ENCODE data around the gene SPATA2. TPM values are rescaled to one million over a fixed set of nuclear protein-coding genes. Genes with fewer than 3 reads are reported as not detected.

The SPATA2 gene
- total and polyA plus RNA-seq, 4 donors = 4.2 to 8.0 (median 4.9) TPM

GRCh38 chr20:49906615-49907154 is 8.6 kb downstream of the SPATA2 start:
- ATAC-seq (ENCODE audit: insufficient read depth, low FRiP score) (no peak), DNase-seq (no peak)
- H3K4me1 ChIP-seq (ENCODE audit: control insufficient read depth in 5 of 5, insufficient read depth in 5 of 5, low read length in 5 of 5) = peaks cover 0 to 3% (median 0%) of the 10 kb centered on the region in 5 donors
- H3K9me3 ChIP-seq (ENCODE audit: control insufficient read depth in 4 of 4, insufficient read depth in 3 of 4, low read length in 3 of 4) = no peaks in the 10 kb centered on the region
- no peak overlapping the region for H3K9ac ChIP-seq (ENCODE audit: insufficient read depth in 1 of 2, low read length in 2 of 2)
- WGBS, 2 donors = 90 to 94% methylated on average over 15 of the region's 15 CpGs
- H3K4me3 ChIP-seq = no peak overlapping the region
- peaks cover 12 to 51% (median 28%) of the 10 kb centered on the region in 4 donors for H3K36me3 ChIP-seq (ENCODE audit: control insufficient read depth in 4 of 4, insufficient read depth in 4 of 4, low read length in 4 of 4)
- TF ChIP-seq, protein P1, sequence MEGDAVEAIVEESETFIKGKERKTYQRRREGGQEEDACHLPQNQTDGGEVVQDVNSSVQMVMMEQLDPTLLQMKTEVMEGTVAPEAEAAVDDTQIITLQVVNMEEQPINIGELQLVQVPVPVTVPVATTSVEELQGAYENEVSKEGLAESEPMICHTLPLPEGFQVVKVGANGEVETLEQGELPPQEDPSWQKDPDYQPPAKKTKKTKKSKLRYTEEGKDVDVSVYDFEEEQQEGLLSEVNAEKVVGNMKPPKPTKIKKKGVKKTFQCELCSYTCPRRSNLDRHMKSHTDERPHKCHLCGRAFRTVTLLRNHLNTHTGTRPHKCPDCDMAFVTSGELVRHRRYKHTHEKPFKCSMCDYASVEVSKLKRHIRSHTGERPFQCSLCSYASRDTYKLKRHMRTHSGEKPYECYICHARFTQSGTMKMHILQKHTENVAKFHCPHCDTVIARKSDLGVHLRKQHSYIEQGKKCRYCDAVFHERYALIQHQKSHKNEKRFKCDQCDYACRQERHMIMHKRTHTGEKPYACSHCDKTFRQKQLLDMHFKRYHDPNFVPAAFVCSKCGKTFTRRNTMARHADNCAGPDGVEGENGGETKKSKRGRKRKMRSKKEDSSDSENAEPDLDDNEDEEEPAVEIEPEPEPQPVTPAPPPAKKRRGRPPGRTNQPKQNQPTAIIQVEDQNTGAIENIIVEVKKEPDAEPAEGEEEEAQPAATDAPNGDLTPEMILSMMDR (IDR thresholded peaks at IDR 0.05; ENCODE audit: control extremely low read depth, extremely low read depth) = no peak
- peak overlapping the region in 1 of 2 donors; percentile 37 for H3K27ac ChIP-seq (ENCODE audit: low read depth in 1 of 2, low read length in 1 of 2)
- no peaks in the 10 kb centered on the region for H3K27me3 ChIP-seq (ENCODE audit: control insufficient read depth in 3 of 3, insufficient read depth in 3 of 3, low read length in 2 of 3)

DNA sequence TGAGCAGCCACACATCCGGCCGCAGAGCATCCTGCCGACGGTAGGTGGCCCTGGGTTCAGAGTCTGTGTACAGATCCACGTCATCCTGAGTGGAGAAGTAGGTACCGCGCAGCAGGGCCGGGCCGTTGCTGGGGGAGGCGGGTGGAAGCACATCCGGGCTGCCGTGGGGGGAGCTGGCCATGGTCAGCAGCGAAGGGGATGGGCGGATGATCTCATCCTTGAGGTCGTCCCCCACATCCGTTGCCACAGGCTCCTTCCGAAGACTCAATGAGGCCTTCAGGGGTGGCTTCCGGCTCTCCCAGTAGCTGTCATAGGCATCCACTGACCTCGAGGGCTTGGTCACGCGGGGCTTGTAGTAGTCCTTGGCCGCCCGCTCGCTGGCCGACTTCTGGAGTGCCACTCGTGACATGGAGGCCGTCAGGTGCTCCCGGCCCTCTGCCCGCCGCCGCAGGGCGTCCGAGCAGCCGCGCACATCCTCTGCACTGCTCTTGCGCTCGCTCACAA is 9.2 kb downstream of the SPATA2 start:
- TF ChIP-seq, protein P1 (IDR thresholded peaks at IDR 0.05; ENCODE audit: control extremely low read depth, extremely low read depth) = no peak
- Histone ChIP-seq H3K27me3 (ENCODE audit: control insufficient read depth in 3 of 3, insufficient read depth in 3 of 3, low read length in 2 of 3) (no peaks in the 10 kb centered on the region), H3K9me3 (ENCODE audit: control insufficient read depth in 4 of 4, insufficient read depth in 3 of 4, low read length in 3 of 4) (no peaks in the 10 kb centered on the region), H3K27ac (ENCODE audit: low read depth in 1 of 2, low read length in 1 of 2) (peak overlapping the region in 1 of 2 donors; percentile 65), H3K4me3 (no peak overlapping the region), H3K36me3 (ENCODE audit: control insufficient read depth in 4 of 4, insufficient read depth in 4 of 4, low read length in 4 of 4) (peaks cover 12 to 53% (median 28%) of the 10 kb centered on the region in 4 donors), H3K4me1 (ENCODE audit: control insufficient read depth in 5 of 5, insufficient read depth in 5 of 5, low read length in 5 of 5) (peaks cover 0 to 3% (median 0%) of the 10 kb centered on the region in 5 donors), H3K9ac (ENCODE audit: insufficient read depth in 1 of 2, low read length in 2 of 2) (no peak overlapping the region)
- ATAC-seq (ENCODE audit: insufficient read depth, low FRiP score) (peak; percentile 19), DNase-seq (no peak)
- 90 to 96% methylated on average over 37 of the region's 37 CpGs for WGBS, 2 donors

GRCh38 chr20:49905415-49906091 is 9.8 kb downstream of the SPATA2 start:
- H3K9me3 ChIP-seq (ENCODE audit: control insufficient read depth in 4 of 4, insufficient read depth in 3 of 4, low read length in 3 of 4) = no peaks in the 10 kb centered on the region
- peaks cover 0 to 5% (median 0%) of the 10 kb centered on the region in 5 donors for H3K4me1 ChIP-seq (ENCODE audit: control insufficient read depth in 5 of 5, insufficient read depth in 5 of 5, low read length in 5 of 5)
- H3K9ac ChIP-seq (ENCODE audit: insufficient read depth in 1 of 2, low read length in 2 of 2) = no peak overlapping the region
- no peak overlapping the region for H3K4me3 ChIP-seq
- 94 to 95% methylated on average over 29 of the region's 29 CpGs for WGBS, 2 donors
- DNase-seq = no peak
- peaks cover 12 to 53% (median 27%) of the 10 kb centered on the region in 4 donors for H3K36me3 ChIP-seq (ENCODE audit: control insufficient read depth in 4 of 4, insufficient read depth in 4 of 4, low read length in 4 of 4)
- peak overlapping the region in 1 of 2 donors; percentile 65 for H3K27ac ChIP-seq (ENCODE audit: low read depth in 1 of 2, low read length in 1 of 2)
- no peak for ATAC-seq (ENCODE audit: insufficient read depth, low FRiP score)
- TF ChIP-seq, protein P1 (IDR thresholded peaks at IDR 0.05; ENCODE audit: control extremely low read depth, extremely low read depth) = no peak
- no peaks in the 10 kb centered on the region for H3K27me3 ChIP-seq (ENCODE audit: control insufficient read depth in 3 of 3, insufficient read depth in 3 of 3, low read length in 2 of 3)

All from lung (tissue), 12 donors.